GM21737 (cell line): Measurements from ENCODE around the gene RASA3.
"Not testable (repeated sequence)": the region's sequence is repeated elsewhere in the genome, so short reads cannot be mapped to it uniquely, and the experiment has no call there.

Source experiments
- ATAC-seq: cut with Tn5 transposase; IDR thresholded peaks from one replicate; pipeline ENCODE4 v1.9.1; 2021; ENCODE audit warnings: mild to moderate bottlenecking, moderate library complexity; ENCODE audit not compliant: unreplicated experiment

RASA3 gene

DNA sequence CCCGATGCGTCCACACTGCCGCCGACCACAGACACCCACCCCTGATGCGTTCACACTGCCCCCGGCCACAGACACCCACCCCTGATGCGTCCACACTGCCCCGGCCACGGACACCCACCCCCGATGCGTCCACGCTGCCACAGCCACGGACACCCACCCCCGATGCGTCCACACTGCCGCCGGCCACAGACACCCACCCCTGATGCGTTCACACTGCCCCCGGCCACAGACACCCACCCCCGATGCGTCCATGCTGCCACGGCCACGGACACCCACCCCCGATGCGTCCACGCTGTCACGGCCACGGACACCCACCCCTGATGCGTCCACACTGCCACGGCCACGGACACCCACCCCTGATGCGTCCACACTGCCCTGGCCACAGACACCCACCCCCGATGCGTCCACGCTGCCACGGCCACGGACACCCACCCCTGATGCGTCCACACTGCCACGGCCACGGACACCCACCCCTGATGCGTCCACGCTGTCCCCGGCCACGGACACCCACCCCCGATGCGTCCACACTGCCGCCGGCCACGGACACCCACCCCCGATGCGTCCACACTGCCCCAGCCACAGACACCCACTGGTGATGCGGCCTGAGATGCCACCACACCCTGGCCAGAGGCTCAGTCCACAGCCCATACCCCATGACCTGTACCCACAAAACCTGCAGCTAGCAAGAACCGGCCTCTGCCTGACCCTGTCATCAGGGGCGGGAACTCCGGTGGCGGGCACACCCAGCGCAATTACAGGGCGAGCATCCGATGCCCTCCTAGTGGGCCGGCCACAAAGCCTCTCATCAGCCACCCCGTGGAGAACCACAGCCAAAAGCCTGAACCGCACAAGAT lies 28.4 kb downstream of the RASA3 start:
- ATAC-seq: no peak

DNA sequence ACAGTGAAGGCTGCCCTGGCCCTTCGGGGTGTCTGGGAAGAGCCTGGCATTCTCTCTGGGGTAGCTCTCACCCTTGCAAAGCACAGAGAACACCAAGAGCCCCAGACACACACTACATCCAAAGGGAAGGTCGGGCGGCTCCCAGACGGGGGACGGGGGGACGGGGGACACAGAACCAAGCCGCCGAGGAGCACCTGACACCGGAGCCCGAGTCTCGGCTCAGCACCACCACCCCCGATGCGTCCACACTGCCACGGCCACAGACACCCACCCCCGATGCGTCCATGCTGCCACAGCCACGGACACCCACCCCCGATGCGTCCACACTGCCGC lies 29.2 kb downstream of the RASA3 start:
- ATAC-seq: not testable (repeated sequence)

DNA sequence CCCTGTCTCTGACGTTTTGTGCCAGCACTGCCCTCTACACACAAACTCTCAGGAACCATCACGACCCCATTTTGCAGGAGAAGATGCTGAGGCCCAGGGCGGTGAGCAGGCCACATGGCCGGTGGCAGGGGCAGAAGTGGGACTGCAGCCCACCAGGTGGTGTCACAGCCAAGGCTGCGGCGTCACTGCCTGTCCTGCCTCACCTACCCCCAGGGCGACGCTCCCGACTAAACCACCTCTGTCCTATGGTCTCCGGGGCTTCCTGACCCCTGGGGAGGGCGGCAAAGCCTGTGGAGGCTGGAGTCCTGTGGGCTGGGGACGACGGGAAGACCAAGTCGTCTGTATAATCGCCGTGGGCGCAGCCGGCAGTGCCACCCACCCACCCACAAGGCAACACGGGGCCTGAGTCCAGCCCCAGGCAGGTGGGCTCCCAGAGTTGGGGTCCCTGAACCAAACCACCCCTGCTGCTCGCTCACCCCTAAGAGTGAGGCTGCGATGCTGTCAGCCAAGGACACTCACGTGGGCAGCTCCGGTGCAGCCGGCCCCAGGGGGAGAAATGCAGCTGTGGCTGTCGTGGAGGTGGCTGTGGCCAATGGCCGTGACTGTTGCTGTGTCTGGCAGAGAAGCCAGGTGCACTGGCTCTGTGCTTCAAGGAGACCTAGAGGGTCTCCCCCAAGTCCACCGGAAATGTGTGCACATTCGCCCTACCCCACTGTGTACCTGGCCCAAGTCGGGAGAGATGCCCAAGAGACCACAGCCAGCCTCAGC lies 29.7 kb downstream of the RASA3 start:
- no peak for ATAC-seq

DNA sequence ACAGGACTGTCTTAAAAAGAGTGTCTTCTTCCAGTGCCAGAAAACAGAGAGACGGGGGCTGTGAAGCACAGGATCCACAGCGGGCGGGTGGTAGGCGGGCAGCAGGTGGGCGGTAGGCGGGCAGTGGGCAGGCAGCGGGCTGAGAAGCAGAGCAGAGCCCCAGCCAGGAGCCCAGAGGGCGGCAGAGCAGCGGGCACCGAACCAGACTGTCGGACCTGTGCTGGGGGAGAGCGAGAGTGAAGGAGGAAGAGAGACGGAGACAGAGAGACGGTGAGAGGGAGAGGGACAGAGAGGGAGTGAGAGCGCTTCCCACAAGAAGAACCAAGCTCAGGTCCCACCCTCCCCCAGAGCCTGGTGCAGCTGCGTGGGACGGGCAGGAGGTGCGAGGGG lies 30.3 kb downstream of the RASA3 start:
- no peak for ATAC-seq

DNA sequence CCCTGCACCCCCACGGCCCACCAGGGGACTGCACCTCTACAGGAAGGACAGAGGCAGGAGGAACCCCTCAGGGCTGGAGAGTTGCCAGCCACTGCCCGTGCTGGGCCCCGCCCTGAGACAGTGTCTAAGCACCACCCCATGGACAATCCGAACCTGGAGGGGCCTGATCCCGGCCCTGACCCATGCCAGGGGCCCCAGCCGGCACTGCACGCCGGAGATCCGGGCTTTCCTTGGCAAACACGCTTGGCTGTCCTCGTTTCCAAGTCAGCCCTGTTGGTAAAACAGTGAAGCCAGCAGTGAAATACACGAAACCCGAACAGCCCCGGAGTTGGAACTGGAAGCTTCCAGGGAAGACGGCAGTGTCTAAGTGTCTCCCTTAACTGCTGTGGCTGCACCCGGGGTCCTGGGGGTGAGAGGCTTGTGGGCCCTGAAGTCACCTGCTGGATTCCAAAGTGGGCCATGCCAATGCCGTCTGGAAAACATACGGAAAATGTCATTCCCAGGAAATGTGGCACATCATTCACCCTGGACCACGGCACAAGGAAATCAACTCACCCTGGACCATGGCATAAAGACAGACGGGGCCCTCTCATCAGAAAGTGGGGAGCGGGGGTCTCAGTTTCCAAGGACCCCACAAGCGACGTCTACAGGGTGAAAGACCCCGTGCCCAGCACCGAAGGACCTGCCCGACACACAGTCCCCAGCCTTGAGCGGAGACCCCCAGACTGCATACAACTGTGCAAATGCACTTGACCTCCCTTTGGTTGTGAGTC lies 30.9 kb downstream of the RASA3 start:
- no peak for ATAC-seq

DNA sequence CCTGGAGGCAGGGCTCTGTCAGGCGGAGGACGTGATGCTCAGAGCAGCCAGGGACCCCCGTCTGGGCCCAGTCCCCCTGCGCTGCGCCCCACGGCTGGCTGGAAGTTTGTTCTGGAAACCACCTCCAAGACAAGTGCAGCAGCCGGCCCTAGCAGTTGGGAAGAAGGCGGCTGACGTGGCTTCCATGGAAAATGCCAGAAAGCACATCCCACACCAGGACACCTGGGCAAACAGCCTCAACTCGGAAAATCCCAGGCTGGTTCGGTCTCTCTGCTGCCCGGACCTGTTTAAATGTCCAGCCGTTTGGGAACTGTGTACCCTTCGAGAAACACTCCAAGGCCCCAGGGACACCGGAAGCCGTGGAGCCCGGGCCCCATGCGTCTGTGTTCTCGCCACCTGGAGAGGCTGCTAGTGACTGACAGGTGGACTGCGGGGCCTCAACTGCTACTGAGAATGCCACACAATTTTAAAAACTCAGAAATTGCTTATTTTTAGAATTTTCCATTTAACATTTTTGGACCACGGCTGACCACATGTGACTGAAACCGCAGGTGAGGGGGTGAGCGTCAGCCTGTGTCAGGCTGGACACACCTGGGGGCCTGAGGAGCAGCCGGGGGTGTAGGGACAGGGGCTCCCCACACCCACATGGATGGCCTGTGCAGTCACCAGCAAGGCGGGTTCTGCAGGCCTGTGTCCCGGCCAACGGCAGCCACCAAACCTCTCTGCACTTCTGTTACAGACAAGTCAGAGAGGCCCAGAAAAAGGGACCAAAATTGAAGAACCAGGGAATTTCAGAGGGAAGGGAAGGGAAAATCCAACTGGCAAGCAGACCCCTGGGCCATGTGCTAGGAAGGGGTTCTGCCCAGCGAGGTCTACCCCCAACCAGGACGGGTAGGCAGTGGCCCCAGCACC lies 31.7 kb downstream of the RASA3 start:
- no peak for ATAC-seq

DNA sequence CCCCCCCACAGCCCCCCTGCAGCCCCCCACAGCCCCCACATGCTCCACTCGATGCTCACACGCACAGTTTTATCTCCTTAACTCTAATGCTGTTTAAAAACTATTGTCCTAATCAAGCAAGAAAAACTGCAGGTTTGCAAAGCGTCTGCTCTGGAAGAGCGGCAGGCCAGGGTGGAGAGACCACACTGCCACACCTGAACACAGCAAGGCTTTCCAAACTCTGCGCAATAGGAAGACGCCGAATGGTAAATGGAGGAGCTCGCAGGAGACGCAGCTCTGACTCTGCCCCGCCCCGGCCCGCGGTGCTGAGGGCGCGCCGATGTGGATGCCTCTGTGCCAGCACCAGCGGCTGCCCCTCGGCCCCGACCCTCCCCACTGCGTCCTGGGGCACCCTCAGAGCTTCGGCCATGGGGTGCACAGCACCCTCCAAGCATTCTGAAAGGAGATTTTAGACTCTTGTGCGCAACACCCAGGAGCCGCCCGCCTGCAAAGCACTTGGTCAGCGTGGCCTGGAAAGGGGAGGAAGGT lies 32.4 kb downstream of the RASA3 start:
- no peak for ATAC-seq

DNA sequence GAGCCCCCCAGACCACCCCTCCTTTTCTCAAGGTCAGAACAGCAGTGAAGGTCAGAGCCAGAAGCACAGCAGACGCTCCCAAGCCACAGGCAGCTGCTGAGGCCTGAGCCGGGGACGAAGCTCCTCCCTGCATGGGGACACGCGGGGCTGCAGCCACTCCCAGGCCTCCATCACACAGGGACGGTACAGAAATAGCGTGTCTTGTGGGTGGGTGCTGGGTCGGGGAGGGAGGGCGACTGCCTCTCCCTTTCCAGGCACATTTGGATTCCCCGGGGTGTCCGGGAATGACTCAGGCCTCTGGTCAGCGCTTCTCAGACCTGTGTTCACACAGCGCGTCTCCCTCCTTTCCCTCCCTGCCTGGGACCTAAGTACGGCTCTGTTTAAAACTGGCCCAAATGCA lies 33.2 kb downstream of the RASA3 start:
- ATAC-seq: no peak

DNA sequence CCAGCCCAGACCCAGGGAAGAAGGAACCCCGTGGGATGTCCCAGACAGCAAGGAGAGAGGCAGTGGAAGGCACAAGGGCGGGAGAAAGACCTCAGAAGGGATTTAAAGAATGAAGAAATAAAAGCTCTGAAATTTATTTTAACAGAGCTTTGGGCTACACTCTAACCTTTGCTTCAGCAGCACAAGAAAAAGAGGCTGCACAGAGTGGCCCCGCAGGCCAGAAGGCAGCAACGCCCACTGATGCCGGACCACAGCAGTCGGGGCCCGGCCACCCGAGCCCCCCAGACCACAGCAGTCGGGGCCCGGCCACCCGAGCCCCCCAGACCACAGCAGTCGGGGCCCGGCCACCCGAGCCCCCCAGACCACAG lies 33.8 kb downstream of the RASA3 start:
- not testable (repeated sequence) for ATAC-seq

DNA sequence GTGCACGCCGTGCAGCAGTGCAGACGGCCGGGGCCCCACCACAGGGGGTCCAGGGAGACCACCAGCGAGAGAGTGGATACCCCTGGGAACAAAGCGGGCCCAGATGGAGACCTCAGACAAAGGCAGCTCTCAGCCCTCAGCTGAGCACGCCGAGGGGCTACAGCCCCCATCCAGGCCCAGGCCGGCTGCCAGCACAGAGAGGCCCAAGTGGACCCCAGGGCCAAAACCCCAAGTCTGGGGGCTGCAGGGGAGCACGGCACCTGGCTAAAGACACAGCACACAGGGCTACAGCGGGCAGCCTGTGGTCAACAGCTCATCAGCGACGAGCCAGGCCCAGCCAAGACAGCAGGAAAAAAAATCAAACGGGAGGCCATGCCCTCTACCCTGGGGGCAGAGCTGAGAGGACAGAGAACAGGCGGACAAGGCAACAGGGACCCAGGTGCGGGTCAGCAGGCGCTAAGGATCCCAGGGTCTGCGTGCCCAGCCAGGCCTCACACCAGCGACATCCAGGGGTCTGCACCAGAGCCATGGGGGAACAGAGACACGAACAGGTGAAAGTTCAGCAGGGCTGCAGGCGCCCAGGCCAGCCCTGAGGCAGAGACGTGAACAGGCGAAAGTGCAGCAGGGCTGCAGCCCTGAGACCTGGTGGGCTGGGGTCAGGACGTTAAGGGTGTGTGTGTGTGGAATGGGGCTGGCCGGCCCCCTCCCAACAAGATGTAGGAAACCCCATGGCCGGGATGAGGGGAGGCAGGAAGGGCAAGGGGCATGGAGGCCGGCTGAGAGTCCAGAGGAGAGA lies 34.3 kb downstream of the RASA3 start:
- ATAC-seq: no peak

DNA sequence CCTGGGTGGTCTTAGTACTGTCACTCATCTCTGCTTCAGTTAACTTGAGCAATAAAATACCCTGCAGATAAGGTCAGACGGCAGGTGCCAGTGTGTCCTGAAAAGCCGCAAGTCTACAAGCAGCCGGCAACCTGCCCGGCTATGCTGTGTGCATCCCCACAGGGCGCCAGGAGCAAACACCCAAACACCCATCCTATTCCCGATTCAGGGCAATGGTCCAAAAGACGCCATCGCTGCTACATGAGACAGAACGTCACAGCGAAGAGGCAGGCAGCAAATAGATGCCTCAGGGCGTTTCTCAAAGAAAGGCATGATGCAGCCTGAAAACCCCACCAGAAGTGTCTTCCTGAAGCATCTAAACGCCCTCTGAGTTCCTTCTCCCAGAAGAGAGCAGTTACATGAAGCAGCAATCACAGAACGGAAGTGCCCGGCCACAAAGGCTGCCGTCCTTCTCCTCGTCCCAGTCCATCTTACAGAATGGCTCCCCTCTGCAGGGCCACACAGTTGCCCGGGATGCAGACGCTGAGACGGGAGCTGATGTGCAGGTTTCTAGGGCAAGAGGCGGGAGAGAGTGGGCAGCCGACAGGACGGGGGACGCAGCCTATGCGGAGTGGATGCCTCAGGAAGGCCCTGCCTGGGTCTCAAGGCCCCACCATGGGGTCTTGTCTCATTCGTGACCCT lies 35.1 kb downstream of the RASA3 start:
- no peak for ATAC-seq

DNA sequence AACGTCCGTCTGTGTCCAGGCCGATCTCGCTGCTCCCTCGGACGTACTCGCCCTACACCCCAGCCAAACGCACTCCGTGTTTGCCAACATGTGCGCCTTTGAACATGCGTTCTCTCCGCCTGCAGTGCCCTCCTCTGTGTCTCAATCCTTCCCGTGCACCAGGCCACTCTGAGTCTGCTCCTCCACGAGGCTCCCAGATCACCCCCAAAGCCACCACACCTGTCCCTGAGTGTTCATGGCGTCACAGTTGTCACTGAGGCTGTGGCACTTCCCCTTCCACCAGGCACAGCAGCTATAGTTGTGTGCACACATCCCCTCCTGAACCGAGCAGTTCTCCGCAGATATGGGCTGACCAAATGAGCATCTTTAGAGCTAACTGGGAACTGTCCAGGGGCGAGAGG lies 35.6 kb downstream of the RASA3 start:
- no peak for ATAC-seq

DNA sequence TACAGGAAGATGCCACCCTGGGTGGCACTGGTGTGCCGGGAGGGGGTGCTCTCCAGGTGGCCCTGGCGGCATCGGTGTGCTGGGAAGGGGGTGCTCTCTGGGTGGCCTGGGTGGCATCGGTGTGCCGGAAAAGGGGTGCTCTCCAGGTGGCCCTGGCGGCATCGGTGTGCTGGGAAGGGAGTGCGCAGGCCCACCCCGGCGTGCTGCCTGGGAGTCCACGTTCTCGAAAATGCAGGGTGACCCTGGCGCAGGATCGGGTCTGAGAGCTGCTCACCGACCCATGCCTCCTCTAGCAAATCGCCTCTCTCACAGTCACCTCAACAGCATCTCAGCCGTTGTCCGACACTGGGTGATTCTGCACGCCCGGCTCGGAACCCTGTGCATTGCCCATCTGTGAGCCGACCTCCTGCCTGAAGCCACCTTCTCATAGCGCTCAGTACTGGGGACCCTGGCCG lies 36.4 kb downstream of the RASA3 start:
- no peak for ATAC-seq

DNA sequence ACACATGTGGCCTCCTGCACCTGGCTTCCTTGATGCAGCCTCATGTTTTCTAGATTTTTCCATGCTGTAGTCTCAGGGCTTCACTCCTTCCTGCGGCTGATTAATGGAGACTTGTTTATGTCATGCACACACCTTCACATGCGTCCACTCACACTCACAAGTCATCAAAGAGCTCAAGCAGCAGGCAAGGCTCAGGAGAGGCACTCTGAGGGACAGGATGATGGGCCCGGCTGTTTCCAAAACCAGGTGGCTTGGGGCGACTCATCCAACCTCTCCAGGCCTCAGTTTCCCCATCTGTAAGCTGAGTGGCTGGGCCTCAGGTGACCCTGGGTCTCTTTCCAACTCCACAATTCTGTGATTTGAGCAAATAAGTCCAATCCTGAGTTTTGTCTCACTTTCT lies 36.9 kb downstream of the RASA3 start:
- no peak for ATAC-seq

DNA sequence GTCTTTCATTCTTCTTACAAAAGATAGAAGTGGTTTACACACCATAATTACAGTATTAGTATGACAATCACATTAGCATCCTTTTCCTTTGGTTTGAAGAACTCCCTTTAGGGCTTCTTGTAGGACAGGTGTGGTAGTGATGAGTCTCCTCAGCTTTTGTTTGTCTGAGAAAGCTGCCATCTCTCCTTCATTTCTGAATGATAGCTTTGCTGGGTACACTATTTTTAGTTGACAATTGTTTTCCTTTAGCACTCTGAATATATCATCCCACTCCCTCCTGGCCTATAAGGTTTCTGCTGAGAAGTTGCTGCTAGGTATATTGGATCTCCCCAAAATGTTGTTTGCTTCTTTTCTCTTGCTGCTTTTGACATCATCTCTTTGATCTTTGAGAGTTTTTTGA lies 39.3 kb downstream of the RASA3 start:
- no peak for ATAC-seq

DNA sequence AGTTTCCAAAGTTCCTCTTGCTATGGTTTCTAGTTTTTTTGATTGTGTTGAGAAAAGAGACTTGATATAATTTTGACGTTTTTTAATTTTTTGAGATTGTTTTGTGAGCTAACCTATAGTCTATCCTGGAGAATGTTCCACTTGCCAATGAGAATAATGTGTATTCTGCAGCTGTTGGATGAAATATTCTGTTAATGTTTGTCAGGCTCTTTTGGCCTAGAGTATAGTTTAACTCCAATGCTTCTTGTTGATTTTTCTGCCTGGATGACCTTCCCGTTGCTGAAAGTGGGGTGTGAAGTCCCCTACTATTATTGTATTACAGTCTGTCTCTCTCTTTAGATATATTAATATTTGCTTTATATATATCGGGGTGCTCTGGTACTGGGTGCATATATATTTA lies 40.0 kb downstream of the RASA3 start:
- no peak for ATAC-seq

DNA sequence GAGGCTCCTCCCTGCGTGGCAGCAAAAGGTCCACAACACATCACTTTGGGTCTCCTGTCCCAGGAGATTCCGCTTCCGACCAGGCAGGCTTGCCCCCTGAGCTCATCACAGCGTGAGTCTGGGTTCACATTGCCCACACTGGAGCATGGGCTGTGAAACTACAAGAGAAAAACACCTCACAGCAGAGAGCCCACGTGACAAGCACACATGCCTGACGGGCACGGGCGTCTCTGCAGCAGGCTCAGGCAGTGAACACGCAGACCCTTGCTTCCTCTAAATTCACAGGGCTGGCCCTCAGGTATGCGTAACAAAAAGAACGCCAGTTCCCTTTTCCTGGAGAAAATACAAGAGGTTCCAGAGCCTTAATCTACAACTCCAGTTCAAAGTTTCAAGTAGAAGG lies 41.9 kb downstream of the RASA3 start:
- no peak for ATAC-seq

DNA sequence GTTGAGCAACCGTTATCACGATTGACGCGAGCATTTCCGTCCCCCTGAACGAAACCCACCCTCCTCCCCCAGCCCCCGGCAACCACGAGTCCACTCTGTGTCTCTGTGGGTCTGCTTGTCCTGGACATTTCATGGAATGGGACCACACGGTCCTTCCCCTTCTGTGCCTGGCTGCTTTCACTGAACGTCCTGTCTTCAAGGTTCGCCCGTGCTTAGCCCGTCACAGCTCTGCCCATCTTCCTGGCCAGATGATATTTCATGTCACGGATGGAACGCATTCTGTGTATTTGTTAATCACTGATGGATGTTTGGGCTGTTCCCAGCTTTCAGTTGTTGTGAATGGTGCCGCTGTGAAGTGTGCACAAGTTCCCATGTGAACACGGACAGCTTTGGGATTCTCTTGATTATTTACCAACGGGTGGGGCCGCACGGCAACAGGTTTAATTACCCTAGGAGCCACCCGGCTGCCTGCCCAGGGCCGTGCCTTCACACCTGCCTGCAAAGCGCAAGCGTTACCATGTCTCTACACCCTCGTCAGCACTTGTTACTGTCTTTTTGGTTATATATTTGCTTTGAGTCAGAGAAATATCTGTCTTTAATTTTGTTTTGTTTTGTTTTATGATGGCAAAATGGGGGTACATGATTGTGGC lies 42.5 kb downstream of the RASA3 start:
- ATAC-seq: no peak

DNA sequence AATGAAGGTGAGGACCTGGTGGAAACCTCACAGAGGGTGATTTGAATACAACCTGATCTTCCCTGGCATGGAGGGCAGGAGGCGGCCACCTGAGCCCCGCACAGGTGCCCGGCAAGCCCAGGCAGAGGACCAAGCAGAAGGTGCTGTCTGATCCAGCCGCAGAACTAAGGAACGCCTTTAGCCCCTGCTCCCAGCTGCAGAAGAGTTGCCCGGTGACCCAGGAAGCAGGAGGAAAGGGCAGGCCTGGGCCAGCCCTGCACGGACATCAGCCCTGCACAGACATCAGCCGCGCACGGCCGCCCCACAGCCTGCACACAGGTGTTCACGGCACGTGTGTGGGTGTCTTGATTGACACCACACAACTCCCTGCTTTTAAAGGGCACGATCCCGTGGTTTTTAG lies 43.1 kb downstream of the RASA3 start:
- no peak for ATAC-seq
